Activated CD8-positive, alpha-beta memory T cell treated with anti-CD3 and anti-CD28 coated beads for 24 hours (primary cell): Measurements from ENCODE around the gene DHRS13.
A peak's percentile ranks its signal among the peaks of the same experiment; 100 is the strongest.

Experiments
- DNase-seq: peaks from one replicate; pipeline ENCODE4 v3.0.0-alpha.2; 2020

The DHRS13 gene

DNA sequence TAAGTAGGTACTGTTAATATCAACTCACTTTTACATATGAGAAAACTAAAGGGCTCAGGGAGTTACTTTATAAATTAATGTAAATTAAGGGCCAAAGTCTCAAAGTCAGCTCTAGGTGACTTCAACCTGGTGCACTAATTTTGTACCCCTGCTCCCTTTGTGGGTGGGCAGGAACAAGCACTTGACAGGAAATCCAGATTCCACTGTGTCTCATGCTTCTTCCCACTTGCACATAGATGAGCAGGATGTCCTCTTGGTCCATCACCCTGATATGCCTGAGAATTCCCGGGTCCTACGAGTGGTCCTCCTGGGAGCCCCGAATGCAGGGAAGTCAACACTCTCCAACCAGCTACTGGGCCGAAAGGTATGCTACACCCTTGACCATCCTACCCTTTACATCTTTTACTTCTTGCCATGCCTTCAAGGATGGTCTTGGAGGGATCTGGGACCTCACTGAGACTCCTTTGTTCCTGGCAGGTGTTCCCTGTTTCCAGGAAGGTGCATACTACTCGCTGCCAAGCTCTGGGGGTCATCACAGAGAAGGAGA, 46.8 kb downstream of the DHRS13 start:
- DNase-seq, result no peak

DNA sequence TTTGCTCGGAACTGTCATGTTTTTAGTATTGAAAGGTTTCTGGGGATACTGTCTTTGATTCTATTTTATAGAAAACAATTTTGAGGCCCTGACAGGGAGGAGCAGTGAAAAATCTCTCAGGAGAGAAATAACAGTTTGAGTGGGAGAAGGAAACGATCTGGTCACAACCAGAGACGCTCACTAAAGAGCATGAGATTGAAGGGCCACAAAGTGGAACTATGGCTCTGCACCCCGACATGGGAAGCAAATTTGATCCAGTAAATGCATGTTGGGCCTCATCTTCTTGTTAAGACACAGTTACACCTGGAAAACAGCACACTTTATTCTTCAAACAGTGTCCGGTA, 47.6 kb downstream of the DHRS13 start:
- no peak for DNase-seq

DNA sequence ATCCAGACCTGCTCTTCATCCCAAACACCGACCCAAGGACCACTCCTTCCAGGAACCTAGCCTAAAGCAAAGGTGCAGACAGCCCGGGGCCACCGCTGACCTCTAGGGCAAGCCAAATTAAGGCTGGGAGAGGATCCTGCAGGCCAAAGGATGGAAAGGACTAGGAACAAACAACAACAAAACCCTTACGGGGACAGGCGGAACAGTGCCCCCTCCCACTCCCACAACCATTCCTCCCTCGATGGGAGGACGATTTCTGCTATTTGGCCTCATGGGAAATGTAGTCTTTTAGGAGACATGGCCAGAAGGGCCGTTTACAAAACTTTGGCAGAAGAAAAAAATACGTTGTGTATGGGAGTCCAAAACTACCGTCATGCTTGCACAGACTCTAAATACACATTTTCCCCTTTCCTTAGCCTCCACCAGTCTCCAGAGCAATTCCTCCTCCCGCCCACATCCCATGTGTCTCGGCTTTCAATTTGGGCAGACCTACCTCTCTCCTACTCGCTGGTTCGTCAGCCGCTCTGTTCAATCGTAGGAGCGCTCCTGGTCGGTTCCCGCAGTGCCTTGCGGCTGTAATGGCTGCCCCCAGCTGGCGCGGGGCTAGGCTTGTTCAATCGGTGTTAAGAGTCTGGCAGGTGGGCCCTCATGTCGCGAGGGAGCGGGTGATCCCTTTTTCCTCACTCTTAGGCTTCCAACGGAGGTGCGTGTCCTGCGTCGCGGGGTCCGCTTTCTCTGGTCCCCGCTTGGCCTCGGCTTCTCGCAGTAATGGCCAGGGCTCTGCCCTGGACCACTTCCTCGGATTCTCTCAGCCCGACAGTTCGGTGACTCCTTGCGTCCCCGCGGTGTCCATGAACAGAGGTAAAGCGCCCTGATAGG, 48.2 kb downstream of the DHRS13 start, which contains the start of gene ERAL1:
Gene ERAL1 (plus strand): TSS at position 560 of the 879 bp plus-strand sequence. CDS start 19 bp downstream, at position 579.
- peak; percentile 90 for DNase-seq

DNA sequence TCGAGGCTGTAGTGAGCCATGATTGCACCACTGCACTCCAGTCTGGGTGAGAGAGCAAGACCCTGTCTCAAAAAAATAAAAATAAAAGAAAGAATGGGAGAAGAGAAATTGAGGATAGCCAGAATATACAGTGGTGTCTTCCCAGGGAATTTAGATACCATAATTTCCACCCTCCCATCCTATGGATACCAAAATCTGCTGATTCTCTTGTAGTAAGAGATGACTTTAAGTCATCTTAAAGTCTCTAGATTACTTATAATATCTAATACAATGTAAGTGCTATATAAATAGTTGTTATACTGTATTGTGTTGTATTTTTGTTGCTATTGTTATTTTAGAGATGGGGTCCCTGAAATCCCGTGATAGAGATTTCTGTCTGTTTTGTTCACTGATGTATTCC, 49.6 kb downstream of the DHRS13 start:
- no peak for DNase-seq

DNA sequence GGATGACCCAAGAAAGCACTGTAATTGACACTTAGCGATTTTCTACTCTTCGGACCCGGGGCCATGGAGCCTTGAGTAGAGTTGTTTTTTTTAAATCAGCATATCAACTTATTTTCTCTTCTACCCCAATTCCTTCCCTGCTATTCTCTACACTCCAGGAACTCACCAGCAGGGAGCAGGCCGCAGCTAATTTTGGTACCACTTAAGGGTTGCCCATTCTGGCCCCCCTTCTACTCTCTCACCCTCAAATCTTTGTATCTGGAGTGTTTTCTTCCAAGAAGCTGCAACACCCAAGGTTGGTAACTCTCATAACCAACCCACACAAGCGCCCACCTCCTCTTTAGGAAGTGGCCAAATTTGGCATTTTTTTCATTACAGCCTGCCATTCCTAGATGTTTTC, 53.6 kb downstream of the DHRS13 start:
- DNase-seq, result no peak

DNA sequence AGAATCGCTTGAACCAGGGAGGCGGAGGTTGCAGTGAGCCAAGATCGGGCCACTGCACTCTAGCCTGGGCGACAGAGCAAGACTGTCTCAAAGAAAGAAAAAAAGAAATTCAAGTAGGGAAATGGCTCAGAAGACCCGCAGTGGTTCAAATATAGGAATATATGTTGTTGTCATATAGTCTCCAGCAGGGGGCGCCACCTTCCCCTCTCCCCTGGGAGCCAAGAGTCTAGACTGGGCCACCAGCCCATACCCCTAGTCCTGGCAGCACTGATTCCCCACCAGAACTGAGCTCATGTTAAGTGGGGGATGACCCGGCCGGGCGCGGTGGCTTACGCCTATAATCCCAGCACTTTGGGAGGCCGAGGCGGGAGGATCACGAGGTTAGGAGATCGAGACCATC, 54.2 kb downstream of the DHRS13 start:
- peak; percentile 79 for DNase-seq
